SK-N-MC (cell line): ENCODE measurements around the gene SYT6.

Source experiments
- DNase-seq: peaks from one replicate; pipeline ENCODE4 v3.0.0-alpha.2; 2011; ENCODE audit warnings: low read depth, low spot score
- H3K27ac ChIP-seq: fragments of 200-600 bp; sonication (generic); 2 replicates; pipeline ENCODE4 v1.5.1; 2016; ENCODE audit warnings: mixed run types
- H3K36me3 ChIP-seq: fragments of 200-600 bp; sonication (generic); 2 replicates; pipeline ENCODE4 v1.6.1; 2017; ENCODE audit warnings: antibody characterized with exemption, low read length, mixed read lengths; ENCODE audit not compliant: insufficient read depth
- H3K4me3 ChIP-seq: fragments of 200-600 bp; sonication (generic); 2 replicates; pipeline ENCODE4 v1.5.1; 2016
- H3K9ac ChIP-seq: fragments of 200-600 bp; sonication (generic); 2 replicates; pipeline ENCODE4 v1.8.0; 2017; ENCODE audit warnings: mixed run types, mixed read lengths; ENCODE audit not compliant: insufficient read length
- H3K9me3 ChIP-seq: fragments of 200-600 bp; sonication (generic); 2 replicates; pipeline ENCODE4 v1.6.1; 2017; ENCODE audit warnings: low read depth, mild to moderate bottlenecking, antibody characterized with exemption, low read length, moderate library complexity, mixed read lengths
- EZH2 ChIP-seq: fragments of 200-600 bp; sonication (generic); IDR thresholded peaks from one replicate; pipeline ENCODE4 v1.6.1; 2017; ENCODE audit warnings: antibody characterized with exemption
- FOXP2 ChIP-seq: optimal IDR thresholded peaks from 2 replicates; pipeline ENCODE3; 2011; ENCODE audit warnings: mild to moderate bottlenecking, moderate library complexity; ENCODE audit not compliant: insufficient read depth; ENCODE audit errors: extremely low read length, control extremely low read depth
- POLR2AphosphoS5 ChIP-seq: IDR thresholded peaks from 2 replicates; pipeline ENCODE4 v1.6.1; 2012; ENCODE audit warnings: mild to moderate bottlenecking, low read depth, low read length, borderline replicate concordance

The SYT6 gene

GRCh38 chr1:114159941-114160340 is 6.3 kb upstream of the SYT6 start:
- H3K9me3 ChIP-seq, result no peaks in the 10 kb centered on the region
- no peak overlapping the region for H3K9ac ChIP-seq
- no peak for DNase-seq
- TF ChIP-seq FOXP2 (no peak), EZH2 (no peak), POLR2AphosphoS5 (no peak)
- H3K36me3 ChIP-seq, result no peaks in the 10 kb centered on the region
- H3K27ac ChIP-seq, result no peak overlapping the region
- no peak overlapping the region for H3K4me3 ChIP-seq

GRCh38 chr1:114157275-114157660 is 3.6 kb upstream of the SYT6 start:
- H3K4me3 ChIP-seq, result no peak overlapping the region
- no peak overlapping the region for H3K27ac ChIP-seq
- no peaks in the 10 kb centered on the region for H3K36me3 ChIP-seq
- no peak overlapping the region for H3K9ac ChIP-seq
- no peak for DNase-seq
- no peaks in the 10 kb centered on the region for H3K9me3 ChIP-seq
- no peak for TF ChIP-seq EZH2
- no peak for TF ChIP-seq POLR2AphosphoS5
- no peak for TF ChIP-seq FOXP2

GRCh38 chr1:114156538-114157274 is 3.0 kb upstream of the SYT6 start:
- no peaks in the 10 kb centered on the region for H3K36me3 ChIP-seq
- no peak for DNase-seq
- TF ChIP-seq FOXP2 (no peak), EZH2 (no peak), POLR2AphosphoS5 (no peak)

GRCh38 chr1:114155706-114156105 is 2.0 kb upstream of the SYT6 start:
- Histone ChIP-seq H3K9me3 (no peaks in the 10 kb centered on the region), H3K9ac (no peak overlapping the region), H3K36me3 (no peaks in the 10 kb centered on the region), H3K27ac (no peak overlapping the region), H3K4me3 (no peak overlapping the region)
- TF ChIP-seq POLR2AphosphoS5 (no peak), FOXP2 (no peak), EZH2 (no peak)
- DNase-seq, result no peak

More at GRCh38 chr1:114156538-114157274, 3.0 kb upstream of the SYT6 start:
- H3K4me3 ChIP-seq, result no peak overlapping the region
- no peak overlapping the region for H3K9ac ChIP-seq
- H3K27ac ChIP-seq, result no peak overlapping the region
- no peaks in the 10 kb centered on the region for H3K9me3 ChIP-seq

GRCh38 chr1:114154963-114155322 is 1.3 kb upstream of the SYT6 start:
- no peaks in the 10 kb centered on the region for H3K36me3 ChIP-seq
- H3K9ac ChIP-seq, result no peak overlapping the region
- TF ChIP-seq FOXP2, result no peak
- TF ChIP-seq EZH2, result no peak
- no peak for TF ChIP-seq POLR2AphosphoS5
- no peaks in the 10 kb centered on the region for H3K9me3 ChIP-seq
- no peak for DNase-seq
- no peak overlapping the region for H3K4me3 ChIP-seq
- H3K27ac ChIP-seq, result no peak overlapping the region

GRCh38 chr1:114154146-114154962 is 685 bp upstream of the SYT6 start:
- no peak for TF ChIP-seq EZH2
- TF ChIP-seq FOXP2, result no peak
- TF ChIP-seq POLR2AphosphoS5, result no peak
- Histone ChIP-seq H3K9me3 (no peaks in the 10 kb centered on the region), H3K4me3 (peak overlapping the region; percentile 86), H3K27ac (no peak overlapping the region), H3K9ac (no peak overlapping the region), H3K36me3 (no peaks in the 10 kb centered on the region)
- DNase-seq, result no peak

- Histone ChIP-seq H3K4me3 (peak overlapping the region; percentile 86), H3K9ac (peak overlapping the region; percentile 44), H3K9me3 (no peaks in the 10 kb centered on the region), H3K27ac (no peak overlapping the region), H3K36me3 (no peaks in the 10 kb centered on the region)
- DNase-seq, result no peak
- TF ChIP-seq POLR2AphosphoS5, result no peak
- TF ChIP-seq FOXP2, result no peak
These were observed 985 bp downstream of the SYT6 start for GRCh38 chr1:114152508-114153260.

GRCh38 chr1:114152089-114152507 is 1.6 kb downstream of the SYT6 start:
- TF ChIP-seq POLR2AphosphoS5 (no peak), FOXP2 (no peak), EZH2 (no peak)
- Histone ChIP-seq H3K27ac (no peak overlapping the region), H3K9me3 (no peaks in the 10 kb centered on the region), H3K36me3 (no peaks in the 10 kb centered on the region), H3K9ac (no peak overlapping the region), H3K4me3 (peak overlapping the region; percentile 86)
- DNase-seq, result no peak
